CD1c-positive myeloid dendritic cell (primary cell): Measurements from ENCODE around the gene RHEB.
"Not testable (repeated sequence)": the region's sequence is repeated elsewhere in the genome, so short reads cannot be mapped to it uniquely, and the experiment has no call there.

Experiments used
- DNase-seq: peaks from one replicate; pipeline ENCODE4 v3.0.0-alpha.2; 2016; ENCODE audit errors: extremely low spot score

RHEB gene, protein sequence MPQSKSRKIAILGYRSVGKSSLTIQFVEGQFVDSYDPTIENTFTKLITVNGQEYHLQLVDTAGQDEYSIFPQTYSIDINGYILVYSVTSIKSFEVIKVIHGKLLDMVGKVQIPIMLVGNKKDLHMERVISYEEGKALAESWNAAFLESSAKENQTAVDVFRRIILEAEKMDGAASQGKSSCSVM

DNA sequence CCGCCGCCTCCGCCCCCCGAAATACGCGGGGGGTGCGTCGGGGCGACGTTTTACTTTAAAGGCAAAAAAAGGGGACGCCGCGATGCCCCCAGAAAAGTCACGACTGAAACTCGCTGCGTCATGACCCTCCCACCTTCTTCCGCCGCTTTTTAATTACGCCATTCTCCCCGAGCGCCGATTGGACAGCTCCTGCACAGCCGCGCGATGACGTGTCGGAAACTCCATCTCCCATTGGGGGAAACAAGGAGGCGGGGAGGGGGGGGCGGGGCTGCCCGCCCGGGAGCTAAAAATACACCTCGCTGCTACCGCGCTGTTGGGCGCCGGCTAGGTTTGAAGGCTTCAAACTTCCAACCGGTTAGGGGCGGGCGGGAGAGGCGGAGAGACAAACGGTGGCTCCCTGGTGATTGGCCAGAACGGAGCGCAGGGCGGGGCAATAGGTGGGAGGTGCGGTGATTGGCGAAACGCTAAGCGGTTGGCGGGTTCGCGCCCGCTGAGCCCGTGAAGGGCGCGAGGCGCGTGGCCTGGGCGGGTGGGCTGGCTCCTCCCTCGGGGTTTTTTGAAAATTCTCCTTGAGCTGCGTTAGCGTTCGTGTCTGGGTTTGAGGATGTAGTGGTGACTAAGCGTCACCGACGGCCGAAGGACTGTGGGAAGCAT is at the start of gene RHEB:
RHEB (minus strand) TSS at position 131 of the 654 bp plus-strand sequence. CDS start 384 bp downstream, outside the sequence.
- DNase-seq: peak; percentile 100

DNA sequence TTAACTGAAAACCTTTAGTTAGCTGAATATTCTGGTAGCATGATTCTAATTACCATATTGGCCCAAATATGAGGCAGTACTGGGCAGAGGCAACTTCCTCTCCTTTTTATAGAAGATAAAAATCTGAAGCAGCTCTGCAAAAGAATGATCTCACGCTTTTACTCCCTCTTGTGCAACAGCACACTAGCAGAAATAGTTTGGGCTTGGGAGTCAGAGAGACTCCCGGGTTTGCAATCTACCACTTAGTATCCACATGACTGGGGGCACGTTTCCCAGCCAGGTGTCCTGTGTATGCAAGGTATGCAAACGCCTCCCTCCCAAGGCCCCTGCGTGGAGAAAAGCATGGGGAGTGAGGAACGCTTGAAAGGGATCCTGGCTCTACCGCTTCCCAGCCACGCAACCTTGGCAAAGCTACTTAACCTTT is 47.2 kb upstream of the RHEB start:
- DNase-seq: no peak

DNA sequence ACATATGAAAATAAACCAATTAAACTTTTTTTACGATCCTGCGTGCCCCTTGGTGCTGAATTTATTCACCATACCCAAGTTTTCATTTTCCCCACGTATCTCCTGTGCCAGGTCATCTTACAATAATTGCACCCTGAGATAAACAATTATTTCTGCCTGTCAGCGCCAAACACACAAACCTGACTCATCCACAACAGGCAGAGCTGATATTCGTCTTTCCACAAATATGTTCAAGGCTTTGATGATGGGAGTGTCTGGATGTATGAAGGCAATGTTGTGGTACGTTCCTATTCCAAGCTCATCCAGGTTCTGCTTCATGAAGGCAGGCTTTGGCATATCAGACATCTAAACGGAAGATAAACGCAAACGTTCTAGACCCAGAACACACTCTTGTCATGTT is 45.8 kb upstream of the RHEB start:
- no peak for DNase-seq

DNA sequence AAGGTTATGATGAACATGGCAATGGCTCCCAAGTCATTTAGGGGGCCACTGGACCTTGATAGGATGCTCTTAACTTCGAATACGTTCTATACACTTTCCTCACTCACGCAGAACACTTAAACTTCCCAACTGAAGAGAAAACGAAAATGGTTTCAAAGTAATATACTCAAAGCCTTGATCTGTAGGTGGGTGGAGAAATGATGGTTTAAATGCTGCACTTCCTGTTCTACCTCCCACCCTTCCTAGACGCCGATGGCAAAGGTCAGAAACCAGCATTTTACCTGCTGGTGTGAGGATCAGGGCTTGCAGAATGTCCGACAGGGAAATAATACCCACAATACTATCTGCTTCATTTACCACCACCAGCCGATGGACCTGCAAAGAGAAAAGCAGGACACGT is 40.5 kb upstream of the RHEB start:
- DNase-seq: no peak

DNA sequence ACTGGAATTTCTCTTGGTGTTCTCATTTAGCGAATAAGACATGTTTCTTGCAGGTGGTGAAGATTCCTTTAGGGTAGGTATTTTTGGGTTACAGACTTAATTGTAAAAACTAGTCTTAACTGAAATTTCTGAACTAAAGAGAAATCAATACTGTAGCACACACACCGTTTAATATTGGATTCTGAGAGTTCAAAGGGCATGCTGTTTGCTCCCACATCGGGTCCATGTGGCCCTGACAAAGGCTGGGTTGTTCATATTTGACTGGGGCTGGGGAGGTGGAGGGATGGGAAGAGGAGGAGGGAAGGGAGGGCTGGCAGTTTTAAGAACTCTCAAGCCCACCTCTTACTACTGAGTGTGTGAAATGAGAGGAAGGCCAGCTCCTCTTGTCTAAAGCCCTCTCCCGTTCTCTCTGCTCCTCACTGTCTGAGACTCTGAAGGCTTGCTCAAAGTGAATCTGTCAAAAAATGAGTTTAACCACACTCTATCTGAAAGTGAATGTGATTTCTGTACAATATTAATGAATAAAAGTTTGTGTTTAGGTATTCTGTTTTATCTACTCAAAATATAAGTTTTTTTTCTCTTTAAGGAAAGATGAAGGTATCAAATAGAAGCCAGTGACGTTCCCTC is 40.0 kb upstream of the RHEB start:
- no peak for DNase-seq

DNA sequence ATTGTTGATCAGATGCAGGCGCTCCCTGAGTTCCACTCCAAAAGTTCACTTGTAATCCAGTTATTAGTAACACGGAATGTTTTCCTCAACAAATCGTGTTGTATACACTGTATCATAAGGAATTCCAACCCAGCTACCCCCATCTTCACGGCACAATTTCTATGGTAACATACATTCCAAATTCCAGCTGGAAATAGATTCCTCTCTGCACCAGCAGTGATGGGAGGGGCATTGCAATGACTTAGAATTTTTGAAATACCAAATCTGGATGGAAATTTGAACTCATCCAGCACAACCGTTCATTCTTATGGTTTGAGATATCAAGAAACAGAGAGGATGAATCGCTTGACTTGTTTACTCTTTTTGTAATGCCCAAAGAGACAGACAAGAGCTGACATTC is 38.9 kb upstream of the RHEB start:
- no peak for DNase-seq

DNA sequence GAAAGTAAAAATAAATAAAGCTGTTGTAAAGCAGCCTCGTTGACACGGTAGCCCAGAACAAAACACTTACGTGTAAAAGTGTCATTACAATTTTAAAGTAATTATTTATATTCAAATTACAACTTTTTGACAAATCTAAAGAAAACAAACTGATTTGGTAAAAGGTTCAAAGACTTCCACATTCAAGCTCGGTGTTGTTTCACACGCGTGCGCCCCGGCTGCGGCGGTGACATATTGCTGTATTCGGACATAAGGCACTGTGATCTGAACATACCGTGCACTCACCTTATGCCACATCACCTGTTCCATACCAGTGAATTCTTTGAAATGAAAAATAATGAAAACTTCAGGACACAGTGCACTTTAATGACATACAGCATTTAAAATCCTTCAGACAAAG is 36.9 kb upstream of the RHEB start:
- no peak for DNase-seq

DNA sequence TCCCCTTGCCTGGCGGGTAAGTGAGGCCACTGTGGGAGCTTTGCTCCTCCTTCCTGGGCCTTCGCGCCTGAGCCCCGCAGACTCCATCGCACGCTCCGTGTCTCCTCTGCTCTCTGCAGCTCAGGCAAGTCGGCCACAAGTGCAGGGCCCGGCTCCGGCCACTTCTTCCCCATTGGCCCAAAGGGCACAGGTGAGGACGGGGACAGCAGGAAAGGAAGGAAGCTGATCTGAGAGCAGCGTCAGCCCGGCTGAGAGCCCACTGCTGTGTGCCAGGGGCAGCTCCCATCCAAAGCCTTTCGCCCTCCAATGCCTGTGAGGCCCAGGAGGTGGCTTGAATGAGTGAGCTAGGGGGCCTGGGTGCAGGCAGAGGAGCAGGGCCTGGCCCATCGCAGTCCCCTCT is 33.7 kb upstream of the RHEB start:
- no peak for DNase-seq

DNA sequence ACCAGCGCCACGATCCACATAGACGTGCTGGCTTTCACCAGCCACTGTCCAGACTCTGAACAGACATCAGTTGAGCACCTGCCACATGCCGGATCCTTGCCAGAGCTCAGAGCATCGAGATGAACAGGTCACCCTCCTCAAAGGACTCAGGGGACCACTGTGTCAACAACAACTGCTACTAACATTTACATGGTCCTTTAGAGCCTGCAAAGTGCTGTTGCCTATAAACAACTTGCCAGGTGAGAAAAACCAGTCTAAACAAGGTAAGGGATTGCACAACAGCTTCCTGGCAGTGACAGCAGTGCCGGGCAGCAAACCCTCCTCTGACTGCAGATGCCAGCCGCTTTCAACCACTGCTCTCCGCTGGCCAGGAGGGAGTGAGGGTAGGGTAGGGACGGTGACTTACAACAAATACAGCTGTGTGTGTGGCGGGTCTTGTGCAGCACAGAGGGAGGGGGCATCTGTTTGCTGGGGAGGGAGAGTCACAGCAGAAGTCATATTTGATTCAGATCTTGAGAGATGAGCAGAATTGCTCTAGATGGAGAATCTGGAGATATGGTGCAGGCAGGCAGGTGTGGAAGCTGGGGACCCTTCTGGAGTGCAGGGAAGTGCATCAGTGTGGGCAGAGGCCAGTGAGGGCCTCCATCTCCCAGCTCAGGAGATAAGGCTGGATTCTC is 32.8 kb upstream of the RHEB start:
- DNase-seq: no peak

DNA sequence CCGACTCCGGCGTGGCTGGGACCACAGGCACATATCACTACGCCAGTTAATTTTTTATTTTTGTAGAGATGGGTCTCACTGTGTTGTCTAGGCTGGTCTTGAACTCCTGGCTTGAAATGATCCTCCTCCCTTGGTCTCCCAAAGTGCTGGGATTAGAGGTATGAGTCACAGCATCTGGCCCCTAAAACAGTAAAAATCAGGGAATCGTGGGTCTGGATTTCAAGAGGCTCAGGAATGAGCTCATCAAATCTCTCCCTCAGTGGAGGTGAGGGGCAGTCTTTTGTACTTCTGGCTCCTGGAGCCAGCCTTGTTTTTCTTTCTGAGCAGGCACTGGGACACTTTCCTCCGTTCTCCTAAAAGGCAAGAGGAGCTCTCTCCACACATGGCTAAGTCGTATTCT is 32.1 kb upstream of the RHEB start:
- no peak for DNase-seq

DNA sequence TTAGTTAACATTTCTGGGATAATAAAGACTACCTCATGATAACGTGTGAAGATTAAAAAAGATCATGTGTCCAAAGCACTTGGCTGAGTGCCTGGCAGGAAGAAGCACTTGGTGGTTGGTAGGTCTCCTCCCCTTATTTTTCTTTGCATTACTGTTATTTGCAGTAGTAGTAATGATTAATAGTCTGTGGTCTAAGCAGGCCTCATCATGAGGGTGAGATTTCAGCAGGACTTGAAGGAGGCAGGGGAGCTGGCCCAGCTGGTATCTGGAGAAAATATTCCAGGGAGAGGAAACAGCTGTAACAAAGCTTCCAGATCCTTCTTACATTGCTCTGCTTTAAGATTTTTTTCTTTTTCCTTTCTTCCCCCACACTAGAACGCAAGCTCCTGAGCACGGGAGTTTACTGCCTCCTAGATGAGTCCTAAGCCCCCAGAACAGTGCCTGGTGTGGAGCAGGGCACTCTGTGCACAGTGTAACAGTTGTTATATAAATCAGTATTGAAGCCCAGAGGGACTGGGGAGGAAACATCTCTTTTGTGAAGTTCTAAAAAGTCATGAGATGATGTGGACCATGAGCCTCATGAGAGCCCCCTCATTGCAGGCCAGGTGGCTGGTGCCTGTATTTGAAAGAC is 31.1 kb upstream of the RHEB start:
- no peak for DNase-seq

DNA sequence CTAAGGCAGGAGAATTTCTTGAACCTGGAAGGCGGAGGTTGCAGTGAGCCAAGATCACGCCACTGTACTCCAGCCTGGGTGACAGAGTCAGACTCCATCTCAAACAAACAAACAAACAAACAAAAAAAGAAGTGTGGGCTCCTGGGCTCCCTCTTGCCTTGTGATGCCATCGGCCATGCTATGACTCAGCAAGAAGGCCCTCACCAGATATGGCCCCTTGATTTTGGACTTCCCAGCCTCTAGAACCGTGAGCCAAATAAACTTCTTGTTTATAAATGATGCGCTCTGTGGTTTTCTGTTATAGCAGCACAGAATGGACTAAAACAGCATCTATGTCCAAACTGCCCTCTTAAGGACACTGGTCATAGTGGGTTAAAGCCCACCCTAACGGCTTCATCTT is 29.9 kb upstream of the RHEB start:
- DNase-seq: no peak

DNA sequence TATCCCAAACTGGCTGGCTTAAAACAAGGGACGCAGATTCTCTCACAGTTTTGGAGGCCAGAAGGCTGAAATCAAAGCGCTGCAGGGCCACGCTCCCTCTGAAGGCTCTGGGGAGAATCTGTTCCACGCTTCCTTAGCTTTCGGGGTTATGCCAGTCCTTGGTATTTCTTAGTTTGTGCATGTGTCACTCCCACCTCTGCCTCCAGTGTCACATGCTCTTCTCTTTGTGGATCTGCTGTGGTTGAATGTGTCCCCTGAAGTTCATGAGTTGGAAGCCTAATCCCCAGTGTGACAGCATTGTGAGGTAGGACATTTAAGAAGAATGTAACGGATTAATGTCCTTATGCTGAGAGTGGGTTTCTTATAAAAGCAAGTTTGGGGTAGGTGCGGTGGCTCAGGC is 29.4 kb upstream of the RHEB start:
- DNase-seq: no peak

DNA sequence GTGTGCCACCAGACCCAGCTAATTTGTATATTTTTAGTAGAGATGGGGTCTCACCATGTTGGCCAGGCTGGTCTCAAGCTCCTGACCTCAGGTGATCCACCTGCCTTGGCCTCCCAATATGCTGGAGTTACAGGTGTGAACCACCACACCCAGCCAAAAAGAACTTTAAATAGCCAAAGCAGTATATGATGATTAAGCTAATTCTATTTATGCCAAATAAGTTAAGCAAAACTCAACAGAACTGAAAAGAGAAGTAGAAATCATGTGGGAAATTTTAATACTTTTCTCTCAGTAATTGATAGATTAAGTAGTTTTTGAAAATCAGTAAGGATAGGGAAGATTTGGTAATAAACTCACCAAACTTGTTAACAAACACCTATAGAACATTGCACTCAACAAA is 24.5 kb upstream of the RHEB start:
- DNase-seq: no peak

DNA sequence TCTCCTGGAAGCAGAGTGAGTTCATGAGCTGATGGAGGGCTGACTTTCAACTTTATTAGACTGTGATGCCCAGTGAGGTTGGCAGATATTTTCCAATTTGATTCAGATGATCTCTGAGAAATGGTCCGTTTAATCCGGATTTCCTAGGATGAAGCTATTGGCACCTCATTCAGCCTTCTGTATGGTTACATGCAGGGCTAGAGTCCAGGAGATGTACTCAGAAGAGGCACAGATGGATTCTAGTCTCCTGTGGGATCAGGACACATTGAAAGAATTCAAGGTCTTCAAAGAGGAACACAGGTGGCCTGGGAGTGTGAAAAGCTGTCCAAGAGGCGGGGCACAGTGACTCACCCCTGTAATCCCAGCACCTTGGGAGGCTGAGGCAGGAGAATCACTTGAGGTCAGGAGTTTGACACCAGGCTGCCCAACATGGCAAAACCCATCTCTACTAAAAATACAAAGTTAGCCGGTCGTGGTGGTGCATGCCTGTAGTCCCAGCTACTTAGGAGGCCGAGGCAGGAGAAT is 23.0 kb upstream of the RHEB start:
- no peak for DNase-seq

DNA sequence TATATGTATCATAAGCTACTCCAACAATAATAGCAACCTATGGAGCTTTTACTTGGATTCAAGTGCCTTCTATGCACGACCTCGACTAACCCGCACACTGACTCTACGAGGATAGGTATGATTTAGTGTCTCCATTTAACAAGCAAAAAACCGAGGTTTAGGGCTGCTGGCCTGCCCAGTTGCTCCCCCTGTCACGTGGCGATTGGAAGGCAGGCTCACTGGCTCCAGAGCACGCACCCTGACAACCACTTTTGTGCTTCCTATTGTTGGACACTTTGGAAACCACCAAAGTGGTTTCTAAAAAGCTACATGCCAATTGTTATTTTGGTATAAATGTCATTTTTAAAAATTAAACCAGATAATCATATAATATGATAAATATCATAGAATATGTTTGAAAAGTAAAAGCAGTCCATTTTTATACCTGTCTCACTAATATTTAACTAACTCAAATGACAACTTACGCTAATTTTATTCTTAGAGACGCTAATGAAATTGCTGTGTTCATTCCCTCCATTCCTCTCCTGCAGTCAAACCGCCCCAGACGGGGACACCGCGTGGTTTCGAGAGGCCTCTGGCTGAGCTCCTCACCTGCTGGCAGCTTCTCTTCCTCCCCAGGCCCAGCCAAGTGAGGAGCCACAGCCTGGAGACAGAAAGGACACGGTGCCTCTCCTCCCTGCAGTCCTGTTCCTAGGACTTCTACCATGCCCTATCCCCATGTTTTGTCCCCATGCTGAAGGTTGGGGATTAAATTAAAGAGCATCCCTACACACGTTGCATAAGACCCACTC is 22.2 kb upstream of the RHEB start:
- DNase-seq: no peak

DNA sequence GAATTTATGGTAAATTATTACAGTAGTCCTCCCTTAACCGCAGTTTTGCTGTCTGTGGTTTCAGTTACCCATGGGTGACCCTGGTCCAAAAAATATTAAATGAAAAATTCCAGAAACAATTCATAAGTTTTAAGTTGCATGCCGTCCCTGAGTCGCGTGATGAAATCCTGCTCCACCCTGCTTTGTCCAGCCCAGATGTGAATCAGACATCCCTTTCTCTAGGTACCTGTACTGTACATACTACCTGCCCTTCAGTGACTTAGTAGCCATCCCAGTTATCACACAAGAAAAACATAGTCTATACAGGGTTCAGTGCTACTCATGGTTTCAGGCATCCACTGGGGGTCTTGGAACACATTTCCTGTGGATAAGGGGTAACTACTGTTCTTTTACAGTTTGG is 20.5 kb upstream of the RHEB start:
- DNase-seq: no peak

DNA sequence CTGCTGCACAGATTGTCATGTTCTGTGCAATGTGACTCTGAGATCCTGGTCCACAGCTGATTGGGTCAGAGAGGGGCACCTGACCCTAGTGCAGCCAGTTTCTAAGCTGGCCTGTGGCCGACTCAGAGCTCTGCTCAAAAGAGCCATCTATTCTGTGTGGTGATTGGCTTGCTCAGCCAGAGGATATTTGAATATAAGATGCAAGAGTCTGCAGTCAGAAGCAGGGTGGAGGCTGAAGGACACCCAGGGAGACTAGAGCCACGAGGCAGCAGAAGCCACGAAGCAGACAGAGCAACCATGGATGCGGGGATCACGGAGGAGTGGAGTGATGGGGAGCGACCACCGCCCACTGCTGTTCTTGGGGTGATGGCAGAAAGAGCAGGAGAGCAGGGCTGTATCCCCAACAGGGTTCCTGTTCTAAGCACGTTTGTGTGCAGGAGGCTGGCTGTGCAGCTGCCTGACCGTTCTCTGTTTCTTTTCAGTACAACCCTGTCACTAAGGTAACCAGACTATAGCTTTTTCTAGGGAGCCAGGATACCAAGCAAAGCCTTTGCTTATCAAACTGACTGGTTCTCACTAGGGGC is 19.5 kb upstream of the RHEB start:
- DNase-seq: no peak

DNA sequence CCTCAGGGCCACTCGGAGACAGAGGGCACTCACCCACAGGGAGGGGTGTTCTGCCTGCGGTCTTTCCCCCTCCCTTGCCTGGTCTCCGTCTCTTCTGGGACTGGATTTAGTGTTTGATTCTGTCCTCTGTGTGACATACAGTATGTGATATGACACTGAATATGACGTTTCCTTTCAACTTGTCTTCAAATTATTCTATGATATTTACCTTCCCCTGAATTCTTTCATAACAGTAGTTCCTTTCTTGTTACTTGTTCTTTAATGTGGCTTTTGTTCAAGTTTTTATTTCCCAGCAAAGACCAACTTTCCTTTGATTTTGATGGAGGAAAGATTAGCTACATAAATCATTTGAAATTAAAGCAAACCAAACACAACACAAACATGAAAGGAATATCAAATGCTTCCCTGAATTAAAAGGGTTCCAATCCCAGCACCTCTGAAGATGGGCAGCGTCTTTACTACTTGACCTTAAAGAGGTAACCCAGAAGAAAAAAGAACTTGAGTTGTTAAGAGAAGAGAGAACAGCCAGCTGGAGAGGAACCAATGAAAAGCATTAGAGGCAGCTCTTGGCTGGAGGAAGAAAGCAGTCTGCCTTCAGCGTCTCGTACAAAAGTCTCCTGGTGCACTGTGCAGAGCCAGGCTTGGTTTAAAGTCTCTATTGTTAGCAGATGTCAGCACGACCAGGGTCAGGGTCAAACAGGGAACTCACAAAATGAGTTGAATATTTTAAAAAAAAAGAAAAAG is 18.3 kb upstream of the RHEB start:
- no peak for DNase-seq

DNA sequence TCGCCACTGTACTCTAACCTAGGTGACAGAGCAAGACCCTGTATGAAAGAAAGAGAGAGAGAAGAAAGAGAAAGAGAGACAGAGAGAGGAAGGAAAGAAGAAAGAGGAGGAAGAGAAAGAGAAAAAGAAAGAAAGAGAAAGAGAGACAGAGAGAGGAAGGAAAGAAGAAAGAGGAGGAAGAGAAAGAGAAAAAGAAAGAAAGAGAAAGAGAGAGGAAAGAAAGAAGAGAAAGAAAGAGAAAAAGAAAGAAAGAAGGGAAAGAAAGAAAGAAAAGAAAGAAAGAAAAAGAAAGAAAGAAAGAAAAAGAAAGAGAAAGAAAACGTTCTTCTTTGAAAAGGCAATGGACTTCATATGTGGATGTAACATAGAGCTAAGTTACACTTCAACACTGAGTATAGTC is 16.5 kb upstream of the RHEB start:
- not testable (repeated sequence) for DNase-seq
